ENCODE data around the gene IQCE. TPM values are rescaled to one million over a fixed set of nuclear protein-coding genes. Genes with fewer than 3 reads are reported as not detected.

Gene IQCE
- total and polyA plus RNA-seq, 10 of the 15 experiments (the other 5 are each of a cell fraction or from before 2014, with no cell fraction given) = 0.37 to 8.1 (median 3.7) TPM

DNA sequence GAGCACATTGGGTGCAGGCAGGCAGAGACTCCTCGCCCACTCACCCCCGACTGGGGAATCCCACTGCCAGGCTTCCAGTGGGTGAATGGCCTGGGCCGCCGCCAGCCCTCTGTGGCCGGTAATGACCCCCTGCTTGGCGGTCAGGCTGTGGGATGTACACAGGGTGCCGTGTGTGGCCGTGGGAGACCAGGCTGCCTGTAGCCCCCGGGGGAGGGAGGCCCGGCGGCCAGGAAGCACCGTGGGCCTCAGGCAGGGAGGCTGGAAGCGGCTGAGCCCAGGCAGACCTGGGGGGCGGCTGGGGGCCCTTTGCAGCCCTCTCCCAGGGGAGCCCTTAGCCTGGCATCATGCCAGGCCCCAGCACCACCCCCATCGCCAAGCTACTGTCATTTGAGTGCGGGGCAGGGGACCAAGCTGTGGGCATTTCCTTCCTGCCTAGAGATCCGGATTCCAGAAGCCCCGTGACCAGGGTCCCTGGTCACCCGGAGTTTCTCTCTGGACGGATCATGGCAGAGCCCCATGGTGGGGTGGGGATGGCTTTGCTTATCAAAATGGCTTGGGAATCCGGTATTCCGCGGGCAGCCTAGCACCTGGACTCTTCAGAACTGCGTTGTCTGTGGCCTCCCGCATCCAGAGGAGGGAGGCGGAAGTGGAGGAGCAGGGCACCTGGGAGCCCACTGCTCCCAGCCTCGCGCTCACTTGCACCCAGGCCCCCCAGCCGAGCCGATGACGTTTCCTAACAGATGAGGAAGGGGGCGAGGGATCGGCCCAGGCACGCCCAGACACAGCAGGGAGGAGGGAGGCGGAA is 74.2 kb downstream of the IQCE start (continued):
- TF ChIP-seq, protein P1, sequence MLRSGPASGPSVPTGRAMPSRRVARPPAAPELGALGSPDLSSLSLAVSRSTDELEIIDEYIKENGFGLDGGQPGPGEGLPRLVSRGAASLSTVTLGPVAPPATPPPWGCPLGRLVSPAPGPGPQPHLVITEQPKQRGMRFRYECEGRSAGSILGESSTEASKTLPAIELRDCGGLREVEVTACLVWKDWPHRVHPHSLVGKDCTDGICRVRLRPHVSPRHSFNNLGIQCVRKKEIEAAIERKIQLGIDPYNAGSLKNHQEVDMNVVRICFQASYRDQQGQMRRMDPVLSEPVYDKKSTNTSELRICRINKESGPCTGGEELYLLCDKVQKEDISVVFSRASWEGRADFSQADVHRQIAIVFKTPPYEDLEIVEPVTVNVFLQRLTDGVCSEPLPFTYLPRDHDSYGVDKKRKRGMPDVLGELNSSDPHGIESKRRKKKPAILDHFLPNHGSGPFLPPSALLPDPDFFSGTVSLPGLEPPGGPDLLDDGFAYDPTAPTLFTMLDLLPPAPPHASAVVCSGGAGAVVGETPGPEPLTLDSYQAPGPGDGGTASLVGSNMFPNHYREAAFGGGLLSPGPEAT (IDR thresholded peaks at IDR 0.05; ENCODE audit: low read depth) = 0 out of 2 replicates have a peak, but pooled peaks have one; percentile 37
- TF ChIP-seq HDAC2 (IDR thresholded peaks at IDR 0.05) = no peak
- TF ChIP-seq SMARCA5 (IDR thresholded peaks at IDR 0.05) = 0 out of 2 replicates have a peak, but pooled peaks have one; percentile 44
- no peak for TF ChIP-seq POLR2AphosphoS5 (IDR thresholded peaks at IDR 0.05; ENCODE audit: low read length)
- no peak for TF ChIP-seq NFIC (IDR thresholded peaks at IDR 0.05; ENCODE audit: low read depth, low read length)
- no peak for TF ChIP-seq ZSCAN29 (IDR thresholded peaks at IDR 0.05)
- peak; percentile 86 for TF ChIP-seq BACH1 (IDR thresholded peaks at IDR 0.05; ENCODE audit: borderline replicate concordance)
- TF ChIP-seq, protein P2, sequence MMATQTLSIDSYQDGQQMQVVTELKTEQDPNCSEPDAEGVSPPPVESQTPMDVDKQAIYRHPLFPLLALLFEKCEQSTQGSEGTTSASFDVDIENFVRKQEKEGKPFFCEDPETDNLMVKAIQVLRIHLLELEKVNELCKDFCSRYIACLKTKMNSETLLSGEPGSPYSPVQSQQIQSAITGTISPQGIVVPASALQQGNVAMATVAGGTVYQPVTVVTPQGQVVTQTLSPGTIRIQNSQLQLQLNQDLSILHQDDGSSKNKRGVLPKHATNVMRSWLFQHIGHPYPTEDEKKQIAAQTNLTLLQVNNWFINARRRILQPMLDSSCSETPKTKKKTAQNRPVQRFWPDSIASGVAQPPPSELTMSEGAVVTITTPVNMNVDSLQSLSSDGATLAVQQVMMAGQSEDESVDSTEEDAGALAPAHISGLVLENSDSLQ (IDR thresholded peaks at IDR 0.05) = no peak
- no peak; the same call in 1 of the 2 replicates for TF ChIP-seq MEF2A (IDR thresholded peaks at IDR 0.05; ENCODE audit: insufficient read depth, low read depth, low read length)
- no peak for TF ChIP-seq ZNF622 (IDR thresholded peaks at IDR 0.05)
- TF ChIP-seq, protein P3, sequence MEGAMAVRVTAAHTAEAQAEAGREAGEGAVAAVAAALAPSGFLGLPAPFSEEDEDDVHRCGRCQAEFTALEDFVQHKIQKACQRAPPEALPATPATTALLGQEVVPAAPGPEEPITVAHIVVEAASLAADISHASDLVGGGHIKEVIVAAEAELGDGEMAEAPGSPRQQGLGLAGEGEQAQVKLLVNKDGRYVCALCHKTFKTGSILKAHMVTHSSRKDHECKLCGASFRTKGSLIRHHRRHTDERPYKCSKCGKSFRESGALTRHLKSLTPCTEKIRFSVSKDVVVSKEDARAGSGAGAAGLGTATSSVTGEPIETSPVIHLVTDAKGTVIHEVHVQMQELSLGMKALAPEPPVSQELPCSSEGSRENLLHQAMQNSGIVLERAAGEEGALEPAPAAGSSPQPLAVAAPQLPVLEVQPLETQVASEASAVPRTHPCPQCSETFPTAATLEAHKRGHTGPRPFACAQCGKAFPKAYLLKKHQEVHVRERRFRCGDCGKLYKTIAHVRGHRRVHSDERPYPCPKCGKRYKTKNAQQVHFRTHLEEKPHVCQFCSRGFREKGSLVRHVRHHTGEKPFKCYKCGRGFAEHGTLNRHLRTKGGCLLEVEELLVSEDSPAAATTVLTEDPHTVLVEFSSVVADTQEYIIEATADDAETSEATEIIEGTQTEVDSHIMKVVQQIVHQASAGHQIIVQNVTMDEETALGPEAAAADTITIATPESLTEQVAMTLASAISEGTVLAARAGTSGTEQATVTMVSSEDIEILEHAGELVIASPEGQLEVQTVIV (IDR thresholded peaks at IDR 0.05; ENCODE audit: borderline replicate concordance, partially characterized antibody) = no peak
- no peak for TF ChIP-seq NFYA (IDR thresholded peaks at IDR 0.05; ENCODE audit: borderline replicate concordance, low read depth, low read length)
- TF ChIP-seq ESRRA (IDR thresholded peaks at IDR 0.05; ENCODE audit: low read length) = no peak
- no peak for TF ChIP-seq BCL11A (IDR thresholded peaks at IDR 0.05; ENCODE audit: low read depth, low read length)
- TF ChIP-seq, protein P4, sequence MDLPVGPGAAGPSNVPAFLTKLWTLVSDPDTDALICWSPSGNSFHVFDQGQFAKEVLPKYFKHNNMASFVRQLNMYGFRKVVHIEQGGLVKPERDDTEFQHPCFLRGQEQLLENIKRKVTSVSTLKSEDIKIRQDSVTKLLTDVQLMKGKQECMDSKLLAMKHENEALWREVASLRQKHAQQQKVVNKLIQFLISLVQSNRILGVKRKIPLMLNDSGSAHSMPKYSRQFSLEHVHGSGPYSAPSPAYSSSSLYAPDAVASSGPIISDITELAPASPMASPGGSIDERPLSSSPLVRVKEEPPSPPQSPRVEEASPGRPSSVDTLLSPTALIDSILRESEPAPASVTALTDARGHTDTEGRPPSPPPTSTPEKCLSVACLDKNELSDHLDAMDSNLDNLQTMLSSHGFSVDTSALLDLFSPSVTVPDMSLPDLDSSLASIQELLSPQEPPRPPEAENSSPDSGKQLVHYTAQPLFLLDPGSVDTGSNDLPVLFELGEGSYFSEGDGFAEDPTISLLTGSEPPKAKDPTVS (IDR thresholded peaks at IDR 0.05; ENCODE audit: low read depth, low read length) = no peak
- TF ChIP-seq POLR2A (IDR thresholded peaks at IDR 0.05; ENCODE audit: low read depth, low read length) = no peak; the same call in 1 of the 2 replicates
- TF ChIP-seq ZNF207 (IDR thresholded peaks at IDR 0.05; ENCODE audit: borderline replicate concordance) = no peak
- TF ChIP-seq CBFB (IDR thresholded peaks at IDR 0.05; ENCODE audit: low read depth) = no peak
- TF ChIP-seq, protein P5, sequence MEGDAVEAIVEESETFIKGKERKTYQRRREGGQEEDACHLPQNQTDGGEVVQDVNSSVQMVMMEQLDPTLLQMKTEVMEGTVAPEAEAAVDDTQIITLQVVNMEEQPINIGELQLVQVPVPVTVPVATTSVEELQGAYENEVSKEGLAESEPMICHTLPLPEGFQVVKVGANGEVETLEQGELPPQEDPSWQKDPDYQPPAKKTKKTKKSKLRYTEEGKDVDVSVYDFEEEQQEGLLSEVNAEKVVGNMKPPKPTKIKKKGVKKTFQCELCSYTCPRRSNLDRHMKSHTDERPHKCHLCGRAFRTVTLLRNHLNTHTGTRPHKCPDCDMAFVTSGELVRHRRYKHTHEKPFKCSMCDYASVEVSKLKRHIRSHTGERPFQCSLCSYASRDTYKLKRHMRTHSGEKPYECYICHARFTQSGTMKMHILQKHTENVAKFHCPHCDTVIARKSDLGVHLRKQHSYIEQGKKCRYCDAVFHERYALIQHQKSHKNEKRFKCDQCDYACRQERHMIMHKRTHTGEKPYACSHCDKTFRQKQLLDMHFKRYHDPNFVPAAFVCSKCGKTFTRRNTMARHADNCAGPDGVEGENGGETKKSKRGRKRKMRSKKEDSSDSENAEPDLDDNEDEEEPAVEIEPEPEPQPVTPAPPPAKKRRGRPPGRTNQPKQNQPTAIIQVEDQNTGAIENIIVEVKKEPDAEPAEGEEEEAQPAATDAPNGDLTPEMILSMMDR (IDR thresholded peaks at IDR 0.05 in 2 of 3, conservative IDR thresholded peaks at IDR 0.05 in 1 of 3; ENCODE audit: control insufficient read depth in 2 of 3, extremely low read depth in 1 of 3, insufficient read depth in 1 of 3, low read depth in 3 of 3, low read length in 3 of 3) = no peak
- TF ChIP-seq EGR1 (IDR thresholded peaks at IDR 0.05; ENCODE audit: borderline replicate concordance in 1 of 2, low read depth in 2 of 2, low read length in 2 of 2) = peak in 1 of 2 experiments; percentile 82; a peak in 2 of 3 replicates
- TF ChIP-seq RAD51 (IDR thresholded peaks at IDR 0.05) = no peak
